Subcutaneous adipose tissue (tissue), 4 donors: Measurements from ENCODE around the gene POU6F2. TPM values are rescaled to one million over a fixed set of nuclear protein-coding genes. Genes with fewer than 3 reads are reported as not detected.

Source experiments
- total RNA-seq, 4 donors: library from RNA; depleted of rRNA; stranded (reverse); fragments of >200 nt; gene quantifications; one replicate each; pipeline ENCODE4 v1.1.0, GENCODE V29; 2016
- TF ChIP-seq, protein P1 (sequence below): fragments of 450-650 bp; IDR thresholded peaks from one replicate; pipeline ENCODE4 v1.5.1; 2016; ENCODE audit warnings: low read depth, mild to moderate bottlenecking, control low read depth, antibody characterized with exemption, moderate library complexity

POU6F2 gene
- total RNA-seq, 4 donors from 2014 or later = not detected

- TF ChIP-seq, protein P1, sequence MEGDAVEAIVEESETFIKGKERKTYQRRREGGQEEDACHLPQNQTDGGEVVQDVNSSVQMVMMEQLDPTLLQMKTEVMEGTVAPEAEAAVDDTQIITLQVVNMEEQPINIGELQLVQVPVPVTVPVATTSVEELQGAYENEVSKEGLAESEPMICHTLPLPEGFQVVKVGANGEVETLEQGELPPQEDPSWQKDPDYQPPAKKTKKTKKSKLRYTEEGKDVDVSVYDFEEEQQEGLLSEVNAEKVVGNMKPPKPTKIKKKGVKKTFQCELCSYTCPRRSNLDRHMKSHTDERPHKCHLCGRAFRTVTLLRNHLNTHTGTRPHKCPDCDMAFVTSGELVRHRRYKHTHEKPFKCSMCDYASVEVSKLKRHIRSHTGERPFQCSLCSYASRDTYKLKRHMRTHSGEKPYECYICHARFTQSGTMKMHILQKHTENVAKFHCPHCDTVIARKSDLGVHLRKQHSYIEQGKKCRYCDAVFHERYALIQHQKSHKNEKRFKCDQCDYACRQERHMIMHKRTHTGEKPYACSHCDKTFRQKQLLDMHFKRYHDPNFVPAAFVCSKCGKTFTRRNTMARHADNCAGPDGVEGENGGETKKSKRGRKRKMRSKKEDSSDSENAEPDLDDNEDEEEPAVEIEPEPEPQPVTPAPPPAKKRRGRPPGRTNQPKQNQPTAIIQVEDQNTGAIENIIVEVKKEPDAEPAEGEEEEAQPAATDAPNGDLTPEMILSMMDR = no peak
These were observed 365.1 kb downstream of the POU6F2 start for GRCh38 chr7:39342763-39343162.

DNA sequence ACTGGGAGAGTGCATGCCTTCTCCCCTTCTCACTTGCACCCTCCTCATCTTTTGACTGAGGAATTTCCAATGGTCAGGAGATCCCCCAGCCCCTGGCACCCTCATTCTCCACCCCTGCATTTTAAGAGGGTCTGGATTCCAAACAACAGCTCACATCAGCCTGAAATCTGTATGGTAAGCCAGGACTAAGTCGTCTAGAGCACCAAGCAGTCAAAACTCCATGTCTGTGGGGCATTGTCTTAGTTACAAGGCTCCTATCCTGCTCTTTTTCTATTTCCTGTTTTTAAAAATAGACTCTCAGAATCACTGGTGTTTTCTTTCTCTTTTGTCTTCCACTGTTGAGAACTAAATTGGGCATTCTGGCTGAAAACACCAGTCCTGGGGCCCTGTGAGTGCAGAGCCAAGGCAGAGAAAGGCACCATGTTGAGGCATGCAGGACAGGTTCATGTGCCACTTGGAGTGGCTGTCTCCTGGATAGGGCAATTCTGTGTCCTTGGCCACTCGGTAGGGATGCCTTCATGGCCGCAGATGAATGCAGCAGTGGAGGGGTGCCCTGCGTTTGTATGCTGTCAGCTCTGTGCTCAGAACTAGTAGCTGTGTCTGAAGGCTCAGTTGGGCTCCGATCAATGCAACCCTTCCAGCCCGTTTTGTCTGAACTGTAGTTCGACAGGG is 371.9 kb downstream of the POU6F2 start:
- TF ChIP-seq, protein P1 = no peak

- TF ChIP-seq, protein P1 = no peak
These were observed 376.1 kb downstream of the POU6F2 start for GRCh38 chr7:39353615-39354376.

DNA sequence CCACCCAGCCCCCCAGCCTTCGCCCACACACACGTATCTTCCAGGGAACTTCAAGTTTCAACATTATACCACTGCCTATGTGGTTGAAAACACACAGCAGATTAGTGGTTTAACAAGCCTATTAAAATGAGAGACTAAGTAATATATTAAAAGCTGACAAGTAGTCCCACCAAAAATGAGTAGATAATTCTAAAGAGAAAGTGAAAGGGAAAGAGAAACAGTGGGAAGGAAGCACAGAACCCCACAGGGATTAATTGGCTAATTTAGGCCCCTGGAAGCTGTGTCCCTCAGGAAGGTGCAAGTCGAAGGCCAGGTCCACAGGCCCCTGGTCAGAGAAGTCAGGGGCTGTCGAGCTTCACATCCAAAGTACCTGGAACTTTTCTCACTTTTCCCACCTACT is 378.0 kb downstream of the POU6F2 start:
- TF ChIP-seq, protein P1 = no peak

GRCh38 chr7:39356172-39356925 is 378.6 kb downstream of the POU6F2 start:
- TF ChIP-seq, protein P1 = no peak

DNA sequence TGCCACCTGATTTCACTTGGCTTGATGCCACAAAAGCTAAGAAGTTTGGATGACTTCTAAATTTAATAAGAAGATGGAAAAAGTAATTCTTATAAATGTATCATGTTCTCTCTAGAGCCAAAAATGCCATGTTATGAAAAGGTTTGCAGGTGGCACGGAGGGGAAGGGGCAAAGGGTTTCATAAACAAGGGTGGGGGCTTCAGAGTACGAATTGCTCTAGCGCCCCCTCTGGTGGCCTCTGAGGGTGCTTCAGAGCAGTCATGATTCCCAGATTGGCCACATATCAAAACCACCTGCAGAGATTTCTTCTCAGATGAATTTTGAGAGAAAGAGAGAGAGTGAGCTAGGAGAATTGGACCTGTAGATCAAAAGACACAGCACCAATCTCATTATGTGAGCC is 379.9 kb downstream of the POU6F2 start:
- TF ChIP-seq, protein P1 = no peak

GRCh38 chr7:39360038-39360437 is 382.3 kb downstream of the POU6F2 start:
- TF ChIP-seq, protein P1 = no peak
